Stimulated activated CD8-positive, alpha-beta memory T cell treated with anti-CD3 and anti-CD28 coated beads, Interleukin-12 subunit alpha, Interleukin-12 subunit beta, amount 100 ng/mL, for 1 hour (primary cell): ENCODE data around the gene MISP3.

ENCODE experiments used
- DNase-seq: peaks from one replicate; pipeline ENCODE4 v3.0.0-alpha.2; 2020; ENCODE audit warnings: low read depth

The MISP3 gene

DNA sequence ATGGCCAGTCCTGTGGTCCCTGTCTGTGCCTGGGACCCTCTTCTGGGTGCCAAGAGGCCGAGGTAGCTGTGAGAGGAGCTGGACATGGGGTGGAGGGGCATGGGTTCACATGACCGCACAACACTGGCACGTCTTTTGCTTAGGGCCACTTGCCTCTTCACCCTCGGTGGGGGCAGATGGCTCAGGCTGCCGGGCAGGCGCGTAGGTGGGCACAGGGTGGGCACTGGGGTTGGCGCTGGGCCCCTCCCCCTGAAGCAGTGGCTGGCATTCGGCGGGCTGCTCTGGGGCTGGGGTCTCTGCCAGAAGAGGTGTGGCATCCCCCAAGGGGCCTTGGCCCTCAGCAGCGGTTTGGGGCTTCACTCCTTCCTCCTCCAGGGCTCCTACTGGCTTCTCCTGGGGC lies 19.1 kb upstream of the MISP3 start:
- no peak for DNase-seq

DNA sequence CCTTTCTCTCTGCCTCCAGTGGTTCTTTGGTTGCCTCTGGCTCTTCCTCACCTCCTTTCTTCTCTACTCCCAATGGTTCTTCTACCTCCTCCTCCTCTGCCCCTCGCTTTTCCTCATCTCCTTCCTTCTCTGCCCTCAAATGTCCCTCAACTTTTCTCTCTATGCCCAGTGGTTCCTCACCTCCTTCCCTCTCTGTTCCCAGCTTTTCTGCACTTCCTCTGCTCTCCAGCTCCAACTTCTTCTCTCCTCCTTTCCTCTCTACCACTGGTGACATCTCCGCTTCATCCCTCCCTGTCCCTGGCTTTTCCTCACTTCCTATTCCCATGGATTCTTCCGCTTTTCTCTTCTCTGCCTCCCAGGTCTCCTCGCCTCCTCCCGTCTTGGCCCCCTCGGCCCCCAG lies 18.5 kb upstream of the MISP3 start:
- no peak for DNase-seq

DNA sequence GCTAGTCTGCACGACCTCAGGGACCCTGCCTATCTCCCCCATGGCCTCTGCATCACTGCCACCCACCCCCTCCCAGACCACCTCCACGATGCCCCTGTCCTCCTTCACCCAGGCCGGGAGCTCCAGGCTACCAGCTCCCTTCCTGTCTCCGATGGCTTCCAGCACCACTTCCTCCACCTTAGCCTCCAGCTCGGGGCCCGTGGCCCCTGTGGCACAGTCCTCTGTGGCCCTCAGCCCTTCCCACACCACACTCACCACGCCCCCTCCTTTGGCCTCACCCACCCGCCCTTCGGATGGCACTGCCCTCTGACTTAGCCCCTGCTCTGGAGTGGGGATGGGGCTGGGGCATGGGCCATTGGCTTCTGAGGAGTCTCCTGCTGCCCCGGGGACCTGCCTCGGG lies 17.9 kb upstream of the MISP3 start:
- no peak for DNase-seq

DNA sequence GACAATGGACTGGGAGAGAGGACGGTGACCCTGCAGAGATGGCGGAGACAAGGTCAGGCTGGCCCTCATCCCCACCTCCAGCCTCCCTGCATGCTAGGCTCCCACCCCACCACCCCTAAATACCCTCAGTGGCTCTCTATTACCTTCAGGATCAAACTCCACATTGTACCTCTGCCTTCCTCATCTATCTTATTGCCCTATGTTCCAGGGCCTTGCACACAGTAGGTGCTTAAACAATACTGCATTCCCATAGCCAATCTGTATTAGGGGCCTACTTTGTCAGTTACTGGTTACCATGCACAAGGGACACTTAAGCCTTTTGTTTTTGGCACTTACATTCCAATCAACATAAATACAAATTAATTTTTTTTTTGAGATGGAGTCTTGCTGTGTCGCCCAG lies 17.2 kb upstream of the MISP3 start:
- no peak for DNase-seq

DNA sequence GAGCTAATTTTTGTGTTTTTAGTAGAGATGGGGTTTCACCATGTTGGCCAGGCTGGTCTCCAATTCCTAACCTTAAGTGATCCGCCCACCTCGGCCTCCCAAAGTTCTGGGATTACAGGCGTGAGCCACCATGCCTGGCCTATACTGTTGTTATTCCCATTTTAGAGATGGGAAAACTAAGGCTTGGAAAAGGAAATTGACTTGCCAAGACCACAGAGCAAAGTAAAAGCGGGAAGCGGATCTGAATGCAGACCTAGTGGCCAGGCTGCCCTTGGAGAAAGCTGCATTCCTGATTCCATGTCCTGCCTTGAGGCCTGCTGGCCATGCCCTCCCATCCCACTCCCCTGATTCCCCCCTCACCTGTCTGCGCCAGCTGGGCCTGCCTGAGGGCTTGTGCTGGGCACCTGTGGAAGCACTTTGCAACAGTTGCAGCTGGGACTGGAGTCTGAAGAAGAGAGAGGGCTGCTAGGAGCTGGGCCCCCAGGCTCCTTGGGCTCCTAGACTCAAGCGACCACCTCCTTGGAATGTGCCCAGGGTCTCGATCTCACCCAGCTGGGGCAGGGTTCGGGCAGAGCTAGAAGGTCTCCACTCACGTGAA lies 16.4 kb upstream of the MISP3 start:
- no peak for DNase-seq

DNA sequence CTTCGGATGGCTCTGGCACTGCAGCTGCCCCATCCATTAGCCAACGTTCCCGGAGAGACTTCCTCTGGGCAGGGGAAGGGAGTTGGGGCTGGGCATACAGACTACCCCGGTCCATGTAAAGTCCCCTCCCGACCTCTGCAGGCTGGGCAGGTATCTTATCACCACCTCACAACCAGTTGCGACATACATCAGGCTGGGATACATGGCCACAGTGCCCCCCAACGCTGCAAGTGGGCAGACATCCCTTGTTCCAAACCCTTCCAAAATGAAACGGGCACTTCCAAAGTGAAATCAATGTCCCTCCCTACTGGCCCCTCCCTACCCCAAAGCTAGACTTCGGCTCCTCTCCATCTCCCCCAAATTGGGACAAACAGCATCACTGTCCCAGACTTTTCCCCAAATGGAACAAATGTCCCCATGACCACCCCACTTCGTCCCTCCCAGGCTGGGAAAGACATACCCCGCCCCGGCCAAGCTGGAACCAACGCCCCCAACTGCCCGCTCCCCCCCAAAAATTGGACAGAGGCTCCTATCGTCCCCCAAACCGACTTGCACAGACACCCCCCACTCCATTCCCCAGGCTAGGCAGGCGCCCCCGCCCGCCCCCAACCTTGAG lies 15.7 kb upstream of the MISP3 start:
- no peak for DNase-seq

DNA sequence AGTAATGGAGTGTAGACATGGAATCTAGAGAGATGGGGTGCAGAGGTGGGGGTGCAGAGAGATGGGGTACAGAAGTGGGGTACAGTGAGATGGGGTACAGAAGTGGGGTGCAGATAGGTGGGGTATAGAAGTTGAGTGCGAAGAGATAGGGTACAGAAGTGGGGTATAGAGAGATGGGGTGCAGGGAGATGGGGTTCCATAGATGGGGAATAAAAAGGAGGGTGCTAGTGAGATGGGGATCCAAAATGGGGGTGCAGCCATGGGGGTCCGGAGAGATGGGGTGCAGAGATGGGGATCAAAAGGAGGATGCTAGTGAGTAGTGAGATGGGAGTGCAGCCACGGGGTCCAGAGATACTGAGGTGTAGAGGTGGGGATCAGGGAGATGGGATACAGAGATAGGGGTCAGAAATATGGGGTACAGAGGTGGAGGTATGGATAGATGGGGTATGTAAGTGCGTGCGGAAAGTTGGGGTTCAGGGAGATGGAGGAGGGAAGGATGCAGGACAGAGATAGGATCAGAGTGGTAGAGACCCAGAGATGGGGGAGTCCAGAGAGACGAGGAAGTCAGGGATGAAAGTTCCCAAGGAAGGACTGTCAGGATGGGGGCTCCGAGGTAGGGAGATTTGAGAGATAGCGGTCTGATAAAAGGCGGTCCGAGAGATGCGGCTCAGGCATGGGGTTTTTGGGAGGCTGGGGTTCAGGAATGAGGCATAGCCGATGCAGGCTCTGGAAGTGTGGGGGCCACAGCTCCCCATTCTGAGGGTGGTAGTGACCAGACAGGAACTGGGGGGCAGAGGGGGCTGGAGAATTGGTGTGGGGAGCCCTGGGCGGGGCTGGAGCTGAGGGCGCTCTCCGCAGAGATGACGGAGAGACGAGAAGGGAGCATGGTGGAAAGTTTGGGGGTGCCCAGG lies 14.1 kb upstream of the MISP3 start:
- no peak for DNase-seq

DNA sequence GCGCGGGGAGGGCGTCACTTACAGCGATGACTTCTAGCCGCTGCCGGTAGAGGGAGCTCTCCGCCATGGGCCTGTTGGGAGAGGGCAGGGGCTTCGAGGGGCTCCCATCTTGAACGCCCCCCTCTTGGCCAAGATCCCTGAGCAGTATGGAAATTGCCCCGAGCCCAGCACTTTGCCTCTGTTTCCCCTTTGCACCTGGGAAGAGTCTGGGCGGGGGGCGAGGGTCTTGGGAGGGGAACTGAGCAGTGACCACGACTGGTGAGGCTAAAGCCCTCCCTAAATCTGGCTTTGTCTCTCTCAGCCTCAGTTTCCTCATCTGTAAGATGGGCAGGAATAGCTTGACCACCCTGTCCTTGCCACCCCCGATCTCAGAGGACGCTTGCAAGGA lies 13.5 kb upstream of the MISP3 start:
- DNase-seq = peak; percentile 41

DNA sequence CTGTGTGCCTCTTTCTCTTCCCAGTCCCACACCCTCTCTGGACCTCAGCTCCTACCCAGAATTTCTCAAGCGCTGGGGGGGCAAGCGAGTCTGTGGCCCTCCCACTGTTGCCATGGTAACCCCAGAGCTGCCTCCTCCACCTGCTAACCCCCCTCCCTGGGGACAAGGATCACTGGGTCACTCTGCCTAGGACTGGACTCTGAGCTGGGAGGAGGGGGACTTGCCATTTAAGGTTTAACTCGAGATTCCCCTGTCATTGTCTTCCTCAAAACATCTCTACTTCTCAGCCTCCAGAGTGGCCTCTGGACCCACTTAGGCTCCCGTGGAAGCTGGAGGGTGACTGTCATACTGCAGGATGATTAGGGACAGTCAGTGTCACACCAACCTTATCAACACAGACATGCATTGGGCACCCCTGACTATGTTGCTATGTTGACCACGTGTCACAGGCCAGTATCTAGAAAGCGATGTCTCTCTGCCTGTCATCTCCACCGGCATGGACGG lies 12.9 kb upstream of the MISP3 start:
- DNase-seq = no peak

DNA sequence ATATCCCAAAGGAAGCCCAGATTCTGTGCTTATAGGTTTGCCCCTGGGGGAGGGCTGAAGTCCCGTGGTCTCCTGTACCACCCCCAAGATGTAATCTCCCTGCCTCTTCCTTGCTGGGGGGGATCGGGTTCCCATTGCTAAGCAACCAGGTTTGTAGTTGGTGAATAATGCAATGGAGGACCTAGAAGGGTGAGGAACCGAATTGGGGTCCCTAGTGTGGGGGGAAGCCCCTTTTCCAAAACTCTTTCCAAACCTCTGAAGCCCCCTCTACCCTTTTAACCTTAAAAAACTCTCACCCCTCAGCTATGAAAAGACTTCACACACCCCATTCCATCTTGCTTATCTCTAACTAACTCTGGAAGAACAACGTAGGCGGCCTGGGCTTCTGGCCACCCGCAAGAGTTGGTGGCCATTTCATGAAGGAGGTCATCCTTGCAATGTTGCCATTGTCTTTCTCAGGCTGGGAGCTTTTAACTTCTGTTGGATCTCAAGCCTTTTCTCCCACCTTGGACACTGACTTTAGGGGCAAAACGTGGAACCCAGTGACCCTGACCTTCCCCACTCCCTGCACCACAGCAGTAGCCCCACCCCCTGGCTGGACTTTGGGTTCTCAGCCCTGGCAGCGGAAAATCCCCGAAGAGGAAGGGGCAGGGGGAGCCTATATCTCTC lies 11.4 kb upstream of the MISP3 start:
- DNase-seq = no peak

DNA sequence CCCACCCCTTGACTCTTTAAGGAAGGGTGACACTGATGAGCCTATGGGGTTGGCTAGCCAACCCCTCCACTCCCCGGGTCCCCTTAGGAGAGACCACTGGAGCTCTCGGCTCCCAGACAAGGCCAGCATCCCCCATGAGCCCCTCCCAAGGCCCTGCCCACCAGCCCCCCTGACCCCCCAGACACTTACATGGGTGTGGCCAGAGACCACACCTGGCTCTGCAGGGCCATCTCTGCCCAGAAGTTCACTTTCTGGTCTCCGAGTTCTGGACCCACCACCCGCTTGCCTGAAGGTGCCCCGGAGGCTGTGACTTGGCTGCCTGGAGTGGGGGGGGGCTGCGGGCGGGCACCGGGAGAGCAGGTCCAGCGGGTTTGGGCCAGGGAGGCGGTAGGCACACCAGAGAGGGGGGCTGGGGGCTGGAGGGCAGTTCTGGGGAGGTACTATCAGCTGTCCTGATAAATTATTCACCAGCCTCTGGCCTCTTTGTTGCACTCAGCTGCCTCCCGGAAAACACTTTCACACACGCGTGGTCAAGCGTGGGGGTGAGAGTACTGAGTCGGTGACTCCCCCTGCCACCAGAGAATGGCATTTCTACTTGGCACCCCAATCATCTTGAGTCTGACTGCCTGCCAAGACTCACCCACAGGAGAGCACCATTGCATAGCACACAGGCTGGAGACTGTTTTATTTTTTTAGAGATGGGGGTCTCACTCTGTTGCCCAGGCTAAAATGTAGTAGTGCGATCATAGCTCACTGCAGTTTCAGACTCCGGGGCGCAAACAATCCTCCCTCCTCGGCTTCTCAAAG lies 10.6 kb upstream of the MISP3 start, which contains the start of gene PALM3:
Gene PALM3, minus strand, starts transcription at position 326 of the 807 bp plus-strand sequence. Its CDS starts 96 bp downstream, at position 230.
- no peak for DNase-seq

DNA sequence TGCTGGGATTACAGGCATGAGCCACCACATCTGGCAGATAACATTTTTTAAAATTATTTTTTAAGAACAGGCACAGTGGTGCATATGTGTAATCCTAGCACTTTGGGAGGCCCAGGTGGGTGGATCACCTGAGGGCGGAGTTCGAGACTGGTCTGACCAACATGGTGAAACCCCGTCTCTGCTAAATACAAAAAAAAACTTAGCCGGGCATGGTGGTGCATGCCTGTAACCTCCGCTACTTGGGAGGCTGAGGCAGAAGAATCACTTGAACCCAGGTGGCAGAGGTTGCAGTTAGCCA lies 10.1 kb upstream of the MISP3 start:
- DNase-seq = no peak

DNA sequence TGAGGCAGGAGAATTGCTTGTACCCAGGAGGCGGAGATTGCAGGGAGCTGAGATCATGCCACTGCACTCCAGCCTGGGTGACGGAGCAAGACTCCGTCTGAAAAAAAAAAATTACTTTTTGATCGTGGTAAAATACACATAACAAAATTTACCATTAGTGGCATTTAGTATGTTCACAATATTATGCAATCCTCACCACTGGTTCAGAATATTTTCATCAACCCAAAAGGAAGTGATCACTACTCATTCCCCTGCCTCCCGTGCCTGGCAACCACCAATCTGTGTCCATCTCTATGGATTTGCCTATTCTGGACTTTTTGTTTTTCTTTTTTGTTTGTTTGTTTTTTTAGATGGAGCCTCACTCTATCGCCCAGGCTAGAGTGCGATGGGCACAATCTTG lies 9.5 kb upstream of the MISP3 start:
- no peak for DNase-seq

DNA sequence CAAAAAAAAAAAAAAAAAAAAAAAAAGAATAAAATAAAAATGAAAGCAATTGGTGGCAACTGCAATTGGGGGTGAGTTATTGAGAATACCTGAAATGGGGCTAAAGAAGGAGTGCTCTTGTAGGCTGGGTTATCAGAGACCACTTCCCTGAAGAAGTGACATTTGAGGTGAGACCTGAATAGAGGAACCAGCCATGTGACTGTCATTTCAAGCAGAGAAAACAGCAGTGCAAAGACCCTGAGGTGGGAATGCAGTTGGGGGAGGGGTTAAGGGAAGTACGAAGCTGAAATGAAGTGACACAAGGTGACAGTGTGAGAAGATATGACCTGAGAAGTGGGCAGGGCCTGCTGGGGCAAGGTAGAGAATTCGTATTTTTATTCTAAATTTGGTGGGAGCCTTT lies 6.5 kb upstream of the MISP3 start:
- DNase-seq = no peak

DNA sequence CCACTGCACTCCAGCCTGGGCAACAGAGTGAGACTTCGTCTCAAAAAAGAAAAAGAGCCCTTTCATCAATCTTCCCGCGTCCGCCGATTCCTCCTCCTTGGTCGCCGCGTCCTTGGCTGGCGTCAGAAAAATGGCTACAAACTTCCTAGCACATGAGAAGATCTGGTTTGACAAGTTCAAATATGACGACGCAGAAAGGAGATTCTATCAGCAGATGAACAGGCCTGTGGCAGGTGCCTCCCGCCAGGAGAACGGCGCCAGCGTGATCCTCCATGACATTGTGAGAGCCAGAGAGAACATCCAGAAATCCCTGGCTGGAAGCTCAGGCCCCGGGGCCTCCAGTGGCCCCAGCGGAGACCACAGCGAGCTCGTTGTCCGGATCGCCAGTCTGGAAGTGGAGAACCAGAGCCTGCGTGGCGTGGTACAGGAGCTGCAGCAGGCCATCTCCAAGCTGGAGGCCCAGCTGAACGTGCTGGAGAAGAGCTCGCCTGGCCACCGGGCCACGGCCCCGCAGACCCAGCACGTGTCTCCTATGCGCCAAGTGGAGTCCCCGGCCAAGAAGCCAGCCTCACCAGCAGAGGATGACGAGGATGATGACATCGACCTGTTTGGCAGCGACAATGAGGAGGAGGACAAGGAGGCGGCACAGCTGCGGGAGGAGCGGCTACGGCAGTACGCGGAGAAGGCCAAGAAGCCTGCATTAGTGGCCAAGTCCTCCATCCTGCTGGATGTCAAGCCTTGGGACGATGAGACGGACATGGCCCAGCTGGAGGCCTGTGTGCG lies 2.1 kb upstream of the MISP3 start:
- no peak for DNase-seq

DNA sequence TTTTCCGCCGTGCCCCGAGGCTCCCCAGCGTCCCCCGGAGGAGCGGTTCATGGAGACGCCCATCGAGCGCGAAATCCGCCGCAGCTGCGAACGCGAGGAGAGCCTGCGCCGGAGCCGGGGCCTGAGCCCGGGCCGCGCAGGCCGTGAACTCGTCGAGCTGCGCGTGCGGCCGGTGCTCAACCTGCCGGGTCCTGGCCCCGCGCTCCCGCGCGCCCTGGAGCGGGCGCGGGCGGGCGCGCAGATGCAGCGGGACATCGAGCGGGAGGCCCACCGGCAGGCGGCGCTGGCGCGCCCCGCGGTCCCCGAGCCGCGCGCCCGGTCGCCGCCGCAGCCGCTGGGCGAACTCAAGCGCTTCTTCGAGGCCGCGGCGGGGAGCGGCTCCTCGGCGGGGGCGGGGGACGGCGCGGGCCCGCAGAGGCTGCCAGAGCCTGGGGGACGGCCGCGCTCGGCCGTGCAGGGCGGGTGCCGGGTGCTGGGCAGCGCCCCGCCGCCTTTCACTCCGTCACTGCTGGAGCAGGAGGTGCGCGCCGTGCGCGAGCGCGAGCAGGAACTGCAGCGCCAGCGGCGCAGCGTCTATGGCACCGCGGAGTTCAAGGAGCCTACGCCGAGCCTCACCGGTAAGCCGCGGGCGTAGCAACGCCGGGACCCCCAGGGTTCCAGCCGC lies 807 bp downstream of the MISP3 start:
- peak; percentile 55 for DNase-seq

DNA sequence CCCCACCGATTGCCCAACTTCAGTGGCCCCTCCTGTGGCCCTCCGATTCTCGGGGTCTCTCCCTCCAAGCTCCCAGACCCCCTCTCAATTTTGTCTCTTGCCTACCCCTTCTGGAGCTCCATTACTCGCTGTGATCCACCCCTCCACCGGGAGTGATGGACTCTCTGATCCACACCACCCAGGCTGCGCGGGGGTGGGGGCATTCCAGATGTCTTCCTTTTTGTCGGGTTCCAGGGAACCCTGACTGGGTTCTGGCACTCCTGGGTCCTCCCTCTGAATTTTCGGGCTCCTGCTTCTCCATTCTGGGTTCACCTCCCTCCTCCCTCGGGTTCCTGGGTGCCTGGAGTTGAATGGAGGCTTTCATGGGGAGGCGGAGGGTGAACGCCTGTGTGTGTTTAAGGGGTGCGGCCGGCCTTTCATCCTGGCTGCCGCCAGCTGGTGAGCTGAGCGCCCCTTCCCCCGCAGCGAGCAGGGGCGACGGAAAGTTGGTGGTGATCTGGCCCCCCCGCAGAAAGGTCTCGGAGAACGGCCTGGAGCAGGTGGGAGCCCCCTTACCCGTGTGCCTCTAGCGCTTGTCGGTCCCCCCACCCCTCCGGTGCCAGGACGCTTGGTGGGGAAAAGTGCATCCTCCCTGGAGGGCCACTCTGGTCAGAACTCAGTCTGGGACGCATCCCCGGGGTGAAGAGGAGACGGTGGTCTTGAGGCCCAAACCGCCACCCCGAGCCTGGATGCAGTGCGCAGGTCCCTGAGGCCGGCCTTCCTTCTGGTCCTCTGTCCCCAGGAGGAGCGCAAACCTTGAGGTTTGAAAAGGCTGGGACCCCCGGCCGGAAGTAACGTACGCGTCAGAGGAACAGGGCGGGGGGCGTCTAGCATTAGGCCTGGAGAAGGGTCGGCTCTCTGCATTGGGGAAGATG lies 1.6 kb downstream of the MISP3 start:
- no peak for DNase-seq

DNA sequence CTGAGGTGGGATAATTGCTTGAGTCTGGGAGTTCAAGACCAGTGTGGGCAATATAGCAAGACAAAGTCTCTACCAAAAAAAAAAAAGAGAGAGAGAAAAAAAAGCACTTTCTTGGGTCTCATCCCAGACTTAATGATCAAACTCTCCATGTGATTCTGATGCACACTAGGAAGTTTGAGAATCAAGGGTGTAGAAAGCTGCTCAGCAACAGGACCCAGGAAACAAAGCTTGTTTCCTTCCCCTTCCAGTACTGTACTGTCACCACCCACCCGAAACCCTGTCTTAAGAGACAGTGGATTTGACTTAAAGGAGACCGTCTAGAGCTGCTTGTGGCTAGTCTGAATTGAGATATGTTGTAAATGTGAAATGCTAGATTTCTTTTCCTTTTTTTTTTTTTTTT lies 5.8 kb downstream of the MISP3 start:
- no peak for DNase-seq
